GM12875 (cell line): ENCODE data around the gene FBLN2.

Experiments used
- H3K4me3 ChIP-seq: one replicate; pipeline ENCODE4 v1.5.1; 2011; ENCODE audit warnings: low read depth, low read length, control low read depth
- TF ChIP-seq, protein P1 (sequence below): IDR thresholded peaks from 2 replicates; pipeline ENCODE4 v1.5.1; 2011; ENCODE audit warnings: low read depth, mild to moderate bottlenecking, control low read depth, inconsistent platforms, low read length, moderate library complexity, borderline replicate concordance; ENCODE audit not compliant: insufficient read depth

The FBLN2 gene

DNA sequence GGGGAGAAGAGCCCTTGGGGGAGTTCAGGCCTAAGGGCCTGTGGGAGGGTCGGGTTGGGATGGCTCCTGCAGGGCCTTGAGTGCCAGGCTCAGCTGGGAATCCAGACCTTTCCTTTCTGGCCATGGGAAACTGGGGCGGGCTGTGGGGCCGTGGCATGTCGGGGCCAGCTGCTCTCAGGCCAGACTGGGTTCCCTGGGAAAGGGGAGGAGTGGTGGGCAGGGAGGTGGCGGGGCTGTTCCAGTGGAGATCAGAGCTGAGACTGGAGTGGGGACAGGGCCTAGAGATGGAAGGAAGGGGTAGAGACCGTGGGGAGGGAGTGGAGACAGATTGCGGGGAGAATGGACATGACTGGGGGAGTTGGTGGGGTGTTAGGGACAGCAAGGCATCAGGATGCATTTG is 20.3 kb downstream of the FBLN2 start:
- TF ChIP-seq, protein P1, sequence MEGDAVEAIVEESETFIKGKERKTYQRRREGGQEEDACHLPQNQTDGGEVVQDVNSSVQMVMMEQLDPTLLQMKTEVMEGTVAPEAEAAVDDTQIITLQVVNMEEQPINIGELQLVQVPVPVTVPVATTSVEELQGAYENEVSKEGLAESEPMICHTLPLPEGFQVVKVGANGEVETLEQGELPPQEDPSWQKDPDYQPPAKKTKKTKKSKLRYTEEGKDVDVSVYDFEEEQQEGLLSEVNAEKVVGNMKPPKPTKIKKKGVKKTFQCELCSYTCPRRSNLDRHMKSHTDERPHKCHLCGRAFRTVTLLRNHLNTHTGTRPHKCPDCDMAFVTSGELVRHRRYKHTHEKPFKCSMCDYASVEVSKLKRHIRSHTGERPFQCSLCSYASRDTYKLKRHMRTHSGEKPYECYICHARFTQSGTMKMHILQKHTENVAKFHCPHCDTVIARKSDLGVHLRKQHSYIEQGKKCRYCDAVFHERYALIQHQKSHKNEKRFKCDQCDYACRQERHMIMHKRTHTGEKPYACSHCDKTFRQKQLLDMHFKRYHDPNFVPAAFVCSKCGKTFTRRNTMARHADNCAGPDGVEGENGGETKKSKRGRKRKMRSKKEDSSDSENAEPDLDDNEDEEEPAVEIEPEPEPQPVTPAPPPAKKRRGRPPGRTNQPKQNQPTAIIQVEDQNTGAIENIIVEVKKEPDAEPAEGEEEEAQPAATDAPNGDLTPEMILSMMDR: no peak
- no peak overlapping the region for H3K4me3 ChIP-seq

DNA sequence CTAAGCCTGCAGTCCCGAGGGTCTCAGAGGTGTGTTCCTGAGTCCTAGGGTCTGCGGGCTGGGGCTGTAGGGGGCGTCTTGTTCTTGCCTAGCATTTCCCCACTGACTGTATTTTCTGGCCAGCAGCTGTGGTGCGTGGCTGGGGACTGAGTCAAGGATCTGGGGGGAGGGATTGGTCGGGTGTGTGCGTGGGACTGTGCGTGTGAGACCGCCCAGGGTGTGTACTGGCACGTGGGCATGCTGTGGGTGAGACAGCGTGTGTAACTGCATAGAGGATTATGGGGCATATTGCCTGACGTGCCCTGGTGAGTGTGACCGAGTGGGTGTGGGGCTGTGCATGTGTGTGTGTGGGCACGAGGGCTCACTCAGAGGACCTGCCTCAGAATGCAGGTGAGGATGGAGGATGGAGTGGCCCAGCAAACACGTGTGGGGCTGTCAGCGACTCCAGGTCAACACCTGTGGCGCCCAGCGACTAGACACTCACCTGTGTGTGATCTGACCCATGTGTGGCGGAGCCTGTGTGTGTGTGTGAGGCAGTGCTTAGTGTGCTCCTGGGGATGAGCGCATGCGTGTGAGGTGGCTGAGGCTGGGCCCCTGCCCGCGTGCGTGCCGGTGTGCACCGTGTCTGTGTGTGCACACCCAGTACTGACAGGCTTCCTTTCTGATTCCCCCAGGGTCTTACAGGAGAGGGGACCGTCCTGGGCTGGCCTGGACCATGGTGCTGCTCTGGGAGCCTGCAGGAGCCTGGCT is 20.9 kb downstream of the FBLN2 start:
- TF ChIP-seq, protein P1: no peak
- no peak overlapping the region for H3K4me3 ChIP-seq

DNA sequence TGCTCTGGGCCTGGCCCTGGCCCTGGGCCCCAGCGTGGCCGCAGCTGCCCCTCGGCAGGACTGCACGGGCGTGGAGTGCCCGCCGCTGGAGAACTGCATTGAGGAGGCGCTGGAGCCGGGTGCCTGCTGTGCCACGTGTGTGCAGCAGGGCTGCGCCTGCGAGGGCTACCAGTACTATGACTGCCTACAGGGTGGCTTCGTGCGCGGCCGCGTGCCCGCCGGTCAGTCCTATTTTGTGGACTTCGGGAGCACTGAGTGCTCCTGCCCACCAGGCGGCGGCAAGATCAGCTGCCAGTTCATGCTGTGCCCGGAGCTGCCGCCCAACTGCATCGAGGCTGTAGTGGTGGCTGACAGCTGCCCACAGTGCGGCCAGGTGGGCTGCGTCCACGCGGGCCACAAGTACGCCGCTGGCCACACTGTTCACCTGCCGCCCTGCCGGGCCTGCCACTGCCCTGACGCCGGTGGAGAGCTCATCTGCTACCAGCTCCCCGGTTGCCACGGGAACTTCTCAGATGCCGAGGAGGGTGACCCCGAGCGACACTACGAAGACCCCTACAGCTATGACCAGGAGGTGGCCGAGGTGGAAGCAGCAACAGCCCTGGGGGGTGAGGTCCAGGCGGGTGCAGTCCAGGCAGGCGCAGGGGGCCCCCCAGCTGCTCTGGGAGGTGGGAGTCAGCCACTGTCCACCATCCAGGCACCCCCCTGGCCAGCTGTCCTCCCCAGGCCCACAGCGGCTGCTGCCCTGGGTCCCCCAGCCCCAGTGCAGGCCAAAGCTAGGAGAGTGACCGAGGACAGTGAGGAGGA is 21.7 kb downstream of the FBLN2 start:
- TF ChIP-seq, protein P1: no peak
- H3K4me3 ChIP-seq: no peak overlapping the region

DNA sequence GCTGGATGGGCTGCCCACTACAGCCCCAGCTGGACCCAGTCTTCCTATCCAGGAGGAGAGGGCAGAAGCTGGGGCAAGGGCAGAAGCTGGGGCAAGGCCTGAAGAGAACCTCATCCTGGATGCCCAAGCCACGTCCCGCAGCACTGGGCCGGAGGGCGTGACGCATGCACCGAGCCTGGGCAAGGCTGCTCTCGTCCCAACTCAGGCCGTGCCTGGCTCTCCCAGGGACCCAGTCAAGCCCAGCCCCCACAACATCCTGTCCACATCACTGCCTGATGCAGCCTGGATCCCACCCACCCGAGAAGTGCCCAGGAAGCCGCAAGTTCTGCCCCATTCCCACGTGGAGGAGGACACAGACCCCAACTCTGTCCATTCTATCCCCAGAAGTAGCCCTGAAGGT is 22.3 kb downstream of the FBLN2 start:
- TF ChIP-seq, protein P1: no peak
- H3K4me3 ChIP-seq: no peak overlapping the region

DNA sequence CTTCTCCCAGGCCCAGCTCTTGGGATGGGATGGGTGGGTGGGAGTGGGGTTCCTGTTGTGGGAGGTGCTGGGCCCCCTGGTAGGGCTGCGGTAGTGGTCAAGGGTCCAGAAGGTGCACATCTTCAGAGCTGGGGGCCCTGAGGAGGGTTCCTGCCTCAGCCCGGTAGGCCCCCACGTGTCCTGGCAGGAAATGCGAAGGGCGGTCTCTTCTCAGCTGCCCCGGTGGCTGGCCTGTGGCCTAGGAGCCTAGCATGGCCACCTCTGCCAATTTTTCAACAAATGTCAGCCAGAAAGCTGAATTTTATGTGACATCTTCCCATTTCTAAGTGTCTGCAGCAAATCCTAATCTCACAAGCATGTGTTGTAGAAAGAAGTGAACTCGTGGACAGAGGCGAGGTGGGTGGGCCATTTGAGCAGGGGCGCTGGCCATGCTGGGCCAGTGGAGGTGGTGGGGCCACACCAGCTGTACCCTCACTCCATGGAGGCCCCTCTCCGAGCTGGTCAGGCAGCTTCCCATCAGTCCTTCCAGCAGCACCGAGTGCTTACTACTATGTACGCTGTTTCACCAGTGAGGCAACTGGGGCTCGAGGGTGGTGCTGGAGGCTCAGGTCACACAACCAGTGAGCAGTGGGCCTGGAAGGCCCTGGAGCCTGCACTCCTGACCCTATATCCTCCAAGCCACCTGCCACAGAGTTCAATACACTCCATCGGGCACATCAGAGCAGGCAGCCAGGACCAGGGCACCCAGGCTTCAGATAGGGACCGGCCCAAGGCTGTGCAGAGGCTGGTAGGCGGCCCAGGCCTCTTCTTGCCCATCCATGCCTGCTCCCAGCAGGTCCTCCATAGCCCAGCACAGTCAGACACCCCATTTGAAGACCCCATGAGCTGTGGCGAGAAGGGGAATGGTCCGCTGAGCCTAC is 23.2 kb downstream of the FBLN2 start:
- TF ChIP-seq, protein P1: no peak
- H3K4me3 ChIP-seq: no peak overlapping the region

DNA sequence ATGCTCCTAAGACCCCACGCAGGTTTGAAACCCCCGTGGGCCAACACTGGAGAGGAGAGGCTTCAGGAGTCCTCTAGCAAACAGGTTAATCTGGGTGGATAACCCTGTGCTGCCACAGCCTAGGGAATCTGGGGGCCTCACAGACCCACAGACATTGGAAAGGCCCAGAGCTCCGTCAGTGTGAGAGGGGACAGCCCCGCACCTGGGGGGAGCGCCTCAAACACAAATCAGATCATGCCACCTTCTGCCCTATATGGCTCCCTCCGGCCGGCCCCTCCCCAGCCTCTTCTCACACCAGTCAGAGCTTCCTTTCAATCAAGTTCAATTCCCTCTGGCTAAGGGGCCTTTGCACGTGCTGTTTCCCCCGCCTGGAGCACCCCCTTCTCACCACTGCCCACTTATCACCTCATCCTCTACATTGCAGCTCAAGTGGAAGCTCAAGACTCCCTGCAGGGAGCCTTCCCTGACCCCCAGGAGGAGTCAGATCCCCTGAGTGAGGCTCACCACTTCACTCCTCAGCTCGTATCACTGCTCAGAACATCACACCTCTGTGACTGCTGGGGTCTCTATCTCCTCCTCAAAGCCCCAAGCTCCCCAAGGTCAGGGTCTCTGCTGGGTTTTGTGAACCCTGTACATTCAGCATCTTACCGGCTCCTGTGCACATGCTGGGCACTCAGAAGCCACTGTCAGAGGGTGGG is 24.1 kb downstream of the FBLN2 start:
- no peak overlapping the region for H3K4me3 ChIP-seq
- TF ChIP-seq, protein P1: no peak
